Neuronal stem cell (in vitro differentiated cells): Measurements from ENCODE around the gene COL6A3.

ENCODE experiments used
- DNase-seq: peaks from one replicate; pipeline ENCODE4 v3.0.0-alpha.2; 2013; ENCODE audit warnings: low spot score
- H2AFZ ChIP-seq: one replicate; pipeline ENCODE4 v1.6.1; 2013; ENCODE audit warnings: mild to moderate bottlenecking, low read length, inconsistent platforms
- H2AK5ac ChIP-seq: 2 replicates; pipeline ENCODE4 v1.6.1; 2013; ENCODE audit warnings: low read depth, mild to moderate bottlenecking, inconsistent platforms, low read length, moderate library complexity, mixed read lengths
- H2BK120ac ChIP-seq: 2 replicates; pipeline ENCODE4 v1.6.1; 2013; ENCODE audit warnings: low read depth, mild to moderate bottlenecking, inconsistent platforms, low read length, moderate library complexity, mixed read lengths
- H2BK12ac ChIP-seq: one replicate; pipeline ENCODE4 v1.6.1; 2013; ENCODE audit warnings: low read length, inconsistent platforms
- H2BK15ac ChIP-seq: 2 replicates; pipeline ENCODE4 v1.6.1; 2013; ENCODE audit warnings: mild to moderate bottlenecking, low read length, inconsistent platforms, mixed read lengths
- H2BK5ac ChIP-seq: one replicate; pipeline ENCODE4 v1.6.1; 2013; ENCODE audit warnings: inconsistent platforms, mild to moderate bottlenecking, low read length, moderate library complexity
- H3K14ac ChIP-seq: one replicate; pipeline ENCODE4 v1.6.1; 2013; ENCODE audit warnings: low read length, inconsistent platforms
- H3K18ac ChIP-seq: 2 replicates; pipeline ENCODE4 v1.6.1; 2013; ENCODE audit warnings: low read length, inconsistent platforms
- H3K23ac ChIP-seq: 2 replicates; pipeline ENCODE4 v1.6.1; 2013; ENCODE audit warnings: low read depth, mild to moderate bottlenecking, mixed read lengths, low read length, inconsistent platforms; ENCODE audit not compliant: poor library complexity
- H3K27ac ChIP-seq: replicated peaks from 3 replicates; pipeline ENCODE4 v1.5.1; 2013; ENCODE audit warnings: low read length, inconsistent platforms
- H3K27me3 ChIP-seq, 3 experiments: 2 replicates each; pipeline ENCODE4 v1.6.1; 2013; ENCODE audit warnings: low read length in 3 of 3, mild to moderate bottlenecking in 2 of 3, inconsistent platforms in 1 of 3, low read depth in 1 of 3, mixed read lengths in 1 of 3, moderate library complexity in 1 of 3; ENCODE audit not compliant: control insufficient read depth in 3 of 3, insufficient read depth in 3 of 3
- H3K36me3 ChIP-seq, 2 donors: replicated peaks in 1 of 2; 2 replicates each; pipeline ENCODE4 v1.6.1; 2013; ENCODE audit warnings: low read length in 2 of 2; ENCODE audit not compliant: control insufficient read depth in 2 of 2, insufficient read depth in 2 of 2
- H3K4ac ChIP-seq: 2 replicates; pipeline ENCODE4 v1.6.1; 2013; ENCODE audit warnings: inconsistent platforms, mild to moderate bottlenecking, low read length, moderate library complexity
- H3K4me1 ChIP-seq, 2 donors: 1 replicate in 1 of 2; 2 replicates in 1 of 2; pipeline ENCODE4 v1.6.1; 2013; ENCODE audit warnings: low read length in 2 of 2, low read depth in 1 of 2; ENCODE audit not compliant: control insufficient read depth in 2 of 2, insufficient read depth in 1 of 2
- H3K4me2 ChIP-seq: one replicate; pipeline ENCODE4 v1.6.1; 2013; ENCODE audit warnings: mild to moderate bottlenecking, low read length, inconsistent platforms; ENCODE audit not compliant: insufficient read depth, poor library complexity, severe bottlenecking
- H3K4me3 ChIP-seq, 2 donors: 2 replicates each; pipeline ENCODE4 v1.5.1; 2013; ENCODE audit warnings: low read length in 2 of 2, mild to moderate bottlenecking in 2 of 2, inconsistent platforms in 1 of 2, moderate library complexity in 1 of 2
- H3K79me1 ChIP-seq: one replicate; pipeline ENCODE4 v1.6.1; 2013; ENCODE audit warnings: low read depth, mild to moderate bottlenecking, inconsistent platforms, low read length, moderate library complexity
- H3K9ac ChIP-seq: one replicate; pipeline ENCODE4 v1.6.1; 2013; ENCODE audit warnings: mild to moderate bottlenecking, low read depth, low read length, inconsistent platforms; ENCODE audit not compliant: poor library complexity
- H3K9me3 ChIP-seq, 2 donors: replicated peaks in 1 of 2; 2 replicates each; pipeline versions ENCODE3 to v1.6.1; 2013; ENCODE audit warnings: low read length in 2 of 2, mild to moderate bottlenecking in 2 of 2, inconsistent platforms in 1 of 2, low read depth in 1 of 2, mixed read lengths in 1 of 2, moderate library complexity in 1 of 2; ENCODE audit not compliant: control insufficient read depth in 2 of 2, insufficient read depth in 1 of 2
- H4K8ac ChIP-seq: one replicate; pipeline ENCODE4 v1.6.1; 2013; ENCODE audit warnings: low read depth, mild to moderate bottlenecking, inconsistent platforms, low read length, moderate library complexity
- H4K91ac ChIP-seq: one replicate; pipeline ENCODE4 v1.6.1; 2013; ENCODE audit warnings: low read length, low read depth, mild to moderate bottlenecking, inconsistent platforms; ENCODE audit not compliant: poor library complexity
- WGBS, 2 donors: extraction: QIAGEN DNeasy Blood & Tissue Kit; methylation state at CpG; one replicate each; pipeline ENCODE4 v1.1.7; 2013; ENCODE audit warnings: missing lambda C conversion rate in 2 of 2, mixed read lengths in 1 of 2; ENCODE audit not compliant: insufficient read length in 2 of 2, insufficient replicate concordance in 1 of 2; ENCODE audit errors: extremely low coverage in 2 of 2; 5-methylcytosine and 5-hydroxymethylcytosine counted together

The COL6A3 gene

GRCh38 chr2:237383991-237384671 lies 29.8 kb downstream of the COL6A3 start:
- Histone ChIP-seq H2BK15ac (no peak overlapping the region), H2AFZ (no peak overlapping the region), H2BK12ac (no peak overlapping the region), H3K9me3 (no peaks in the 10 kb centered on the region), H3K36me3 (no peaks in the 10 kb centered on the region), H3K4ac (no peak overlapping the region), H2AK5ac (no peak overlapping the region), H4K8ac (no peak overlapping the region), H3K27me3 (peaks cover 0 to 16% (median 0%) of the 10 kb centered on the region in 3 experiments), H3K18ac (no peak overlapping the region), H3K23ac (no peak overlapping the region), H3K27ac (no peak overlapping the region), H3K79me1 (no peaks in the 10 kb centered on the region), H3K4me1 (no peaks in the 10 kb centered on the region), H2BK5ac (no peak overlapping the region), H3K4me2 (no peak overlapping the region), H2BK120ac (no peak overlapping the region), H3K14ac (no peak overlapping the region), H3K9ac (no peak overlapping the region), H3K4me3 (no peak overlapping the region), H4K91ac (no peak overlapping the region)
- no CpG with 5 or more reads among the region's 6 CpGs for WGBS, 2 donors
- DNase-seq, result no peak

- Histone ChIP-seq H3K36me3 (no peaks in the 10 kb centered on the region), H3K79me1 (no peaks in the 10 kb centered on the region), H2BK120ac (no peak overlapping the region), H3K9me3 (peaks cover 0 to 1% of the 10 kb centered on the region in 2 donors), H3K14ac (no peak overlapping the region), H3K23ac (no peak overlapping the region), H2AFZ (no peak overlapping the region), H3K27ac (no peak overlapping the region), H3K4ac (no peak overlapping the region), H3K27me3 (peaks cover 0 to 16% (median 0%) of the 10 kb centered on the region in 3 experiments), H3K4me3 (no peak overlapping the region), H2AK5ac (no peak overlapping the region), H3K4me1 (no peaks in the 10 kb centered on the region), H2BK5ac (no peak overlapping the region), H4K91ac (no peak overlapping the region), H4K8ac (no peak overlapping the region), H2BK12ac (no peak overlapping the region), H3K4me2 (no peak overlapping the region), H3K9ac (no peak overlapping the region), H2BK15ac (no peak overlapping the region), H3K18ac (peak overlapping the region; percentile 23)
- WGBS, 2 donors, result no CpG with 5 or more reads among the region's 6 CpGs
- DNase-seq, result no peak
Measured at GRCh38 chr2:237380768-237381167, 33.2 kb downstream of the COL6A3 start.

GRCh38 chr2:237379636-237380035 lies 34.3 kb downstream of the COL6A3 start:
- no CpG with 5 or more reads among the region's 3 CpGs for WGBS, 2 donors
- Histone ChIP-seq H3K79me1 (no peaks in the 10 kb centered on the region), H3K4me2 (no peak overlapping the region), H3K27ac (no peak overlapping the region), H2AFZ (no peak overlapping the region), H3K14ac (no peak overlapping the region), H2BK5ac (no peak overlapping the region), H3K9me3 (peaks cover 0 to 3% of the 10 kb centered on the region in 2 donors), H2BK15ac (no peak overlapping the region), H2BK120ac (no peak overlapping the region), H3K4ac (no peak overlapping the region), H3K4me1 (no peaks in the 10 kb centered on the region), H3K9ac (no peak overlapping the region), H2BK12ac (no peak overlapping the region), H3K27me3 (peaks cover 0 to 17% (median 0%) of the 10 kb centered on the region in 3 experiments), H3K18ac (no peak overlapping the region), H3K4me3 (no peak overlapping the region), H2AK5ac (no peak overlapping the region), H3K36me3 (no peaks in the 10 kb centered on the region), H3K23ac (no peak overlapping the region), H4K8ac (no peak overlapping the region), H4K91ac (no peak overlapping the region)
- DNase-seq, result no peak

- Histone ChIP-seq H4K8ac (no peak overlapping the region), H2BK5ac (peak overlapping the region; percentile 68), H2AFZ (no peak overlapping the region), H3K4ac (no peak overlapping the region), H3K23ac (no peak overlapping the region), H3K14ac (no peak overlapping the region), H2AK5ac (no peak overlapping the region), H4K91ac (no peak overlapping the region), H3K4me2 (no peak overlapping the region), H3K27me3 (peaks cover 0 to 20% (median 0%) of the 10 kb centered on the region in 3 experiments), H2BK120ac (no peak overlapping the region), H3K79me1 (no peaks in the 10 kb centered on the region), H3K9ac (no peak overlapping the region), H3K36me3 (no peaks in the 10 kb centered on the region), H3K18ac (no peak overlapping the region), H3K4me1 (no peaks in the 10 kb centered on the region), H2BK12ac (no peak overlapping the region), H3K9me3 (peaks cover 0 to 3% of the 10 kb centered on the region in 2 donors), H3K4me3 (no peak overlapping the region), H3K27ac (no peak overlapping the region), H2BK15ac (no peak overlapping the region)
- no CpG with 5 or more reads among the region's 11 CpGs for WGBS, 2 donors
- DNase-seq, result no peak
Measured at GRCh38 chr2:237378650-237379049, 35.3 kb downstream of the COL6A3 start.
